GM18951 (cell line): ENCODE results near the gene NSMCE1.
"Not testable (repeated sequence)": the region's sequence is repeated elsewhere in the genome, so short reads cannot be mapped to it uniquely, and the experiment has no call there.

Experiments
- POLR2A ChIP-seq: IDR thresholded peaks from 4 replicates; pipeline ENCODE4 v1.6.1; 2011; ENCODE audit warnings: mild to moderate bottlenecking; ENCODE audit not compliant: insufficient read length, insufficient read depth; ENCODE audit errors: extremely low read depth
- in situ Hi-C: fragments of 300-500 bp; cut with MboI; formaldehyde crosslinking; loops from one replicate; pipeline ENCODE4 v1.12.0; 2022; ENCODE audit warnings: low sequenced_read_pairs, mixed read lengths, inconsistent platforms; ENCODE audit not compliant: unreplicated experiment

Gene NSMCE1

DNA sequence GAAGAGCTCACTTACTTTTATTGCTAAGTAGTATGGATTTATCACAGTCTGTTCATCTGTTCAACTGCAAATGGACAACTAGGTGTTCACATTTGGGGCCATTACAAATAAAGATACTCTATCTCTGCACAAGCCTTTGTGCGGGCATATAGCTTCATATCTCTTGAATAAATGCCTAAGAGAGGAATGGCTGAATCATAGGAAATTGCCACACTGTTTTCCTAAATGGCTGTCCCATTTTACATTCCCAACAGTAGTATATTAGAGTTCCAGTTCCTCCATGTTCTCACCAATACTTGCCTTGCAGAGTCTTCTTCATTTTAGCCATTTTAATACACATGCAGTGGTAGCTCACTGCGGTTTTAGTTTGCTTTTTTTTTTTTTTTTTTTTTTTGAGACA, 20.5 kb downstream of the NSMCE1 start:
- TF ChIP-seq POLR2A, result no peak
- in situ Hi-C loops, result no loop called here

DNA sequence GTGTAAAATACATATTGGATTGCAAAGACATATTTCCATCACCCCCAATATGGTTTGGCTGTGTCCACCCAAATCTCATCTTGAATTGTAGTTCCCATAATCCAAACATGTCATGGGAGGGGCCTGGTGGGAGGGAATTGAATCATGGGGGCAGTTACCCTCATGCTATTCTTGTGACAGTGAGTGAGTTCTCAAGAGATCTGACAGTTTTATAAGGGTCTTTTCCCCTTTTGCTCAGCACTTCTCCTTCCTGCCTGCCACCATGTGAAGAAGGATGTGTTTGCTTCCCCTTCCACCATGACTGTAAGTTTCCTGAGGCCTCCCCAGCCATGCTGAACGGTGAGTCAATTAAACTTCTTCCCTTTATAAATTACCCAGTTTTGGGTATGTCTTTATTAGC, 21.5 kb downstream of the NSMCE1 start:
- in situ Hi-C loops, result not testable (repeated sequence)

- no peak for TF ChIP-seq POLR2A
- in situ Hi-C loops, result no loop called here
Measured at GRCh38 chr16:27246439-27246838, 22.1 kb downstream of the NSMCE1 start.

DNA sequence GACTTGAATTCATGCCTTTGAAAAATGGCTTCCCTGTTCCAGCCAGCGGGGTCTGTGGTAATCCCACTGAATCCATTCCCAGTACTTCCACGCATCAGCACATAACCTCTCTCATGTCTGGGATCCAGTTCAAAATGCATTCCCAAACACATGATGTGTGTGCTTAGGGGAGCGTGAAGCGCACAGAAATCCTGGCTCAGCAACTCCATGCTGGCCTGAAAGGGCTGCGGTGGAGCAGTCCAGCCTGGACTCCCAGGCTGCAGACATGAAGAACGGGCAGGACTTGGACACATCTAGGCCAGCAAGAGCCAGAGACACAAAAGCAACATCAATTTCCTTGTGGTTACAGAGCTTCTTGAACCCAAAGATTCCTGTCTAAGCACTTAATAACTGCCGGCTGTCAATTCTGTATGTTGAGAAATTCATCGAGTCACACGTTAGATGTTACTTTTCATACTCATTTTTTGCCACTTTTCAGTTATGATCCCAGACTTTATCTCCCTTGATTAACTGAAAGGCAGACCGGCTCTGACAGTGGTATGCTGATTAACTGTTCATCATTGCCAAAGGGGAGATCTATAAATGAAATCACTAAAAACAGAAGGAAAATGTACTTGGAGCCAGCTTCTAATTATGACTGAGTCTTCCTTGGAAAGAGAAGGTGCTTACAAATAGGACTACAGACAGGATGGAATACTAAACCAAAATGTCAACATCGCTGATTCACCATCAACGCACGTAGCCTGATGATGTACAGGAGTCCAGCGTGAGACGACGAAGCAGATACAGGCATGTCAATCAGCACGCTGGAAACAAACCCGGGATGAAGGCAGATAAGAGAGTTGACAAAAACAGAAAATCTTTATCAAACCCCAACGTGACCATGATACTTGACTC, 23.0 kb downstream of the NSMCE1 start:
- in situ Hi-C loops, result no loop called here
- no peak for TF ChIP-seq POLR2A

GRCh38 chr16:27244363-27244755, 24.2 kb downstream of the NSMCE1 start:
- TF ChIP-seq POLR2A, result no peak
- in situ Hi-C loops, result no loop called here

DNA sequence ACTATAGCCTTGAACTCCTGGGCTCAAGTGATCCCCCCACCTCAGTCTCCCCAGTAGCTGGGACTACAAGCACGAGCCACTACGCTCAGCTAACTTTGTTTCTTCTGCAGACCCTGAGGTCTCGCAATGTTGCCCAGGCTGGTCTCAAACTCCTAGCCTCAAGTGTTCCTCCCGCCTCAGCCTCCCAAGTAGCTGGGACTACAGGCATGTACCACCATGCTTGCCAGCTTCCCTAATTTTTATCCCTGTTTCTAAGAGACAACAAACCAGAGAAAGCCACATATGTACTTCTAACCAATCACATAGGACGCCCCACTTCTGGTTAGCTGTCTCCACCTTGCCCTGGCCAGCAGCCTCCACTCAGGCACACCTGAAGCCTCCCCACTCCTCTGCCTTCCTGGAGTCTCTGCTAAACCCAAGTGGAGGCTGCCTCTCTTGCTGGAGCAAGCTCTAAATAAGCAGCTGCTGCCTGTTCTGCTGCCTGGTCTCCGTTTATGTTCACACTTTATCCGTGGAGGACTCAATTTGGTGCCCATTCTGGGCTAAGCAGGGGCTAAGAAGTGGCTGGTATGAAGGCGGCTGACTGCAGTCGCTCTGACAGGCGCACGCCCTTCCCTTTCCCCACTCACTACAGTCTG, 24.7 kb downstream of the NSMCE1 start:
- no peak for TF ChIP-seq POLR2A
- in situ Hi-C loops, result no loop called here

GRCh38 chr16:27242868-27243590, 25.5 kb downstream of the NSMCE1 start:
- no peak for TF ChIP-seq POLR2A
- in situ Hi-C loops, result no loop called here

- TF ChIP-seq POLR2A, result no peak
- in situ Hi-C loops, result no loop called here
Measured at GRCh38 chr16:27242398-27242797, 26.2 kb downstream of the NSMCE1 start.

DNA sequence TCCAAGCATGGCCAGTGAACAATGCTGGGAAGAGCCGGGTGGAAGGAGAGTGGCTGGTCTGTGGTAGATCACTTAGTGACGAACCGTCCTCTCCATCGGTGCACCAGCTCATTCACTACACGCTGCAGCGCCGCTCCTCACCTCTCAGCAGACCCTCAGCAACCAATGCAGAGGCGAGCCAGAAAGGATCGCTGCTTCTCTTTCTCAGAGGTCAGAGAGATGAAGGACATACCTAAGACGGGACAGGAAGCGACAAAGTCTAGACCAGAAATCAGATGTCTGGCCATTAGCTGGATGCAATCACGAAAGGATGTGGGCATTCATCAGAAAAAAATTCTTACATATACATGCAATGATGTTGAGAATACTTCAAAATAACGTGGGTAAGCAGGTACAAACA, 26.9 kb downstream of the NSMCE1 start:
- no peak for TF ChIP-seq POLR2A
- in situ Hi-C loops, result no loop called here

- in situ Hi-C loops, result no loop called here
- TF ChIP-seq POLR2A, result no peak
Measured at GRCh38 chr16:27240948-27241531, 27.5 kb downstream of the NSMCE1 start.

DNA sequence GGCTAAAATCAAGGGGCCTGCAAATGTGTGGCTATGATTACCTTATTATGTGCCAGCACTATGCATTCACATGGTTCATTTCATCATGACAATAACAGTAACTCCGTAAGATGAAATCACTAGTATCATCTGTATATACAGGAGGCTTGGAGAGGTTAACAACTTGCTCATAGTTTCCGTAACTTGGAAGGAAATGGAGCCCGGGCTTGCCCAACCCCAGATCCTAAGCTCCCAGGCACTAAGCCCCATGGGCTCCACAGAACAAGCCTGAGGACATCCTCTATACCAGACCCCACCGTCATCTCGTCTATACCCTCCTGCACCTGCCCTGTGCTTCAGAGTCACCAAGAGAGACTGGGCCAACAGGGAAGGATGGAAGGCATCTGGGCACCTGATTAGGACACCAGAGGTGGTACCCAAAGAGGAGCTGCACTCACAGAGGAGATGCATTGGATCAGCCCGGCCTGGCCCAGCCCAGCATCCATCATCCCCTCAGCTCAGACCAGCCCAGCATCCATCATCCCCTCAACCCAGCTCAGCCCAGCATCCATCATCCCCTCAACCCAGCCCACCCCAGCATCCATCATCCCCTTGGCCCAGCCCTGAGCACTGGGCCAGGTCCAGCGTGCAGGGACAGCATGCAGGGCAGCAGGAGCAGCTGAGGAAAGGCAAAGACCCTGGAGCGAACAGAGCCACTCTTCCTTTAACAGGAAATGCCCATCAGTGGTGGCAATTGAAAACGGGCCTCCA, 28.5 kb downstream of the NSMCE1 start:
- no peak for TF ChIP-seq POLR2A
- in situ Hi-C loops, result no loop called here

- in situ Hi-C loops, result no loop called here
- no peak for TF ChIP-seq POLR2A
Measured at GRCh38 chr16:27239026-27239425, 29.5 kb downstream of the NSMCE1 start.

DNA sequence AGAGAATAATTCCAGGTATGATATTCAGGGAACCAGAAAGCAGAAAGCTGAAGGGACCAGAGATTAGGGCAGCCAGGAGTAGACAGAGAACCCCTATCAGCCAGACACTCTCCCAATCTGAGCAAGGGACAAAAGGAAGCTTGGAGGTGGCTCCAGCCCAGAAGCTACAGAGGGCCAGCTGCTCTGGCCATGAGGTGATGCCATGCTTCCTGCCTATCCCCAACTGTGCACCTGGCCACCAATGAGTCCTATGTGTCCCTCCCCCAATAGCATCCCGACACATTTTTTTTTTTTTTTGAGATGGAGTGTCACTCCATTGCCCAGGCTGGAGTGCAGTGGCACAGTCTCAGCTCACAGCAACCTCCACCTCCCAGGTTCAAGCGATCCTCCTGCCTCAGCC, 30.0 kb downstream of the NSMCE1 start:
- TF ChIP-seq POLR2A, result no peak
- in situ Hi-C loops, result no loop called here
